Measurements from ENCODE around the gene PHF21A. TPM values are rescaled to one million over a fixed set of nuclear protein-coding genes. Genes with fewer than 3 reads are reported as not detected.
A peak's percentile ranks its signal among the peaks of the same experiment; 100 is the strongest.

The PHF21A gene
- total and polyA plus RNA-seq, 2 donors (not counting 3 experiments of a cell fraction or from before 2014, with no cell fraction given) = 14.1 to 30.5 TPM

DNA sequence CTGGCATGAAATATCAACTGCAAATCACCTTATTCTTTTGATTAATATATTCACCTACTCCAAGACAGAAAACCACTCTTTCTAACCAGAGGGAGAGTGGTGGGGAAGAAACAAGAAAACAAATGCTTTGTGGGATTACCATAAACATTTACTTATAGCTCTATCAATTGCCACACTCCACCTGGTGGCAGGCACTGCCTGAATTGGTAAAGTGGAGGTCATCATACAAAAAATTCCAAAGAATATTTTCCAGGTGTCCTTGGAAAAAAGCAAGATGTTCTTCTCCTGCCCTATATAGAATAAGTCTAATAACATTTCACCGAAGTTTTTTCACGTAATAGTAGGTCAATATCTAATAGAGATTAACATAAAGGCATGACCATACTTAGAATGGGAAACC is 45.3 kb downstream of the PHF21A start:
- no peaks in the 10 kb centered on the region for H3K4me1 ChIP-seq (ENCODE audit: control insufficient read depth, extremely low read depth, insufficient read depth, low read length)
- H2AFZ ChIP-seq (ENCODE audit: low read depth, low read length) = no peak overlapping the region
- H4K20me1 ChIP-seq (replicated peaks; ENCODE audit: control insufficient read depth, extremely low read depth, insufficient read depth, low read length) = no peaks in the 10 kb centered on the region
- intact Hi-C loops (cut with micrococcal nuclease) (loop anchor here (10.0 kb wide), 1 partner anchor 119 kb away; no protein-coding TSS in a partner anchor), dilution Hi-C loops (cut with MboI; ENCODE audit: extremely low pct_ligation_motif_present, low sequenced_read_pairs) (no loop called here)
- no peak overlapping the region for H3K4me2 ChIP-seq (ENCODE audit: insufficient read depth, low read length)
- no peak overlapping the region for H3K9ac ChIP-seq (replicated peaks; ENCODE audit: extremely low read depth, insufficient read depth, low read length)
- H3K27ac ChIP-seq (ENCODE audit: insufficient read depth, low read depth, low read length) = no peak overlapping the region
- CTCF ChIA-PET = interaction anchor here (1.0 to 1.9 kb wide), 5 partner anchors 15 to 111 kb away, joined by 3 to 5 read pairs (median 4); no protein-coding TSS in a partner anchor
- FAIRE-seq = no peak
- POLR2A ChIA-PET = no interaction called here
- BruUV-seq (replicated peaks) = no TSS peak
- TF ChIP-seq, protein P1, sequence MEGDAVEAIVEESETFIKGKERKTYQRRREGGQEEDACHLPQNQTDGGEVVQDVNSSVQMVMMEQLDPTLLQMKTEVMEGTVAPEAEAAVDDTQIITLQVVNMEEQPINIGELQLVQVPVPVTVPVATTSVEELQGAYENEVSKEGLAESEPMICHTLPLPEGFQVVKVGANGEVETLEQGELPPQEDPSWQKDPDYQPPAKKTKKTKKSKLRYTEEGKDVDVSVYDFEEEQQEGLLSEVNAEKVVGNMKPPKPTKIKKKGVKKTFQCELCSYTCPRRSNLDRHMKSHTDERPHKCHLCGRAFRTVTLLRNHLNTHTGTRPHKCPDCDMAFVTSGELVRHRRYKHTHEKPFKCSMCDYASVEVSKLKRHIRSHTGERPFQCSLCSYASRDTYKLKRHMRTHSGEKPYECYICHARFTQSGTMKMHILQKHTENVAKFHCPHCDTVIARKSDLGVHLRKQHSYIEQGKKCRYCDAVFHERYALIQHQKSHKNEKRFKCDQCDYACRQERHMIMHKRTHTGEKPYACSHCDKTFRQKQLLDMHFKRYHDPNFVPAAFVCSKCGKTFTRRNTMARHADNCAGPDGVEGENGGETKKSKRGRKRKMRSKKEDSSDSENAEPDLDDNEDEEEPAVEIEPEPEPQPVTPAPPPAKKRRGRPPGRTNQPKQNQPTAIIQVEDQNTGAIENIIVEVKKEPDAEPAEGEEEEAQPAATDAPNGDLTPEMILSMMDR (IDR thresholded peaks at IDR 0.05; ENCODE audit: extremely low read depth in 1 of 2, insufficient read depth in 1 of 2, low read depth in 1 of 2, low read length in 2 of 2) = peak in 1 of 2 donors; percentile 3
- TF ChIP-seq MAX (IDR thresholded peaks at IDR 0.05; ENCODE audit: insufficient read depth, insufficient read length) = no peak
- no peaks in the 10 kb centered on the region for H3K79me2 ChIP-seq (ENCODE audit: control insufficient read depth, insufficient read depth, low read length)
- H3K9me1 ChIP-seq (replicated peaks; ENCODE audit: control insufficient read depth, extremely low read depth, insufficient read depth, low read length) = no peaks in the 10 kb centered on the region
- DNase-seq (ENCODE audit: low read depth, low spot score) = no peak
- H3K36me3 ChIP-seq (ENCODE audit: control insufficient read depth in 2 of 2, extremely low read depth in 1 of 2, insufficient read depth in 2 of 2, low read length in 2 of 2) = peaks cover 0 to 2% of the 10 kb centered on the region in 2 experiments
- no peaks in the 10 kb centered on the region for H3K9me3 ChIP-seq (replicated peaks; ENCODE audit: control insufficient read depth, insufficient read depth, low read length)
- no peak overlapping the region for H3K4me3 ChIP-seq (replicated peaks in 1 of 3; ENCODE audit: insufficient read depth in 1 of 3, low read depth in 1 of 3, low read length in 3 of 3)
- H3K27me3 ChIP-seq (ENCODE audit: control insufficient read depth in 2 of 2, insufficient read depth in 2 of 2, low read length in 2 of 2) = no peaks in the 10 kb centered on the region

DNA sequence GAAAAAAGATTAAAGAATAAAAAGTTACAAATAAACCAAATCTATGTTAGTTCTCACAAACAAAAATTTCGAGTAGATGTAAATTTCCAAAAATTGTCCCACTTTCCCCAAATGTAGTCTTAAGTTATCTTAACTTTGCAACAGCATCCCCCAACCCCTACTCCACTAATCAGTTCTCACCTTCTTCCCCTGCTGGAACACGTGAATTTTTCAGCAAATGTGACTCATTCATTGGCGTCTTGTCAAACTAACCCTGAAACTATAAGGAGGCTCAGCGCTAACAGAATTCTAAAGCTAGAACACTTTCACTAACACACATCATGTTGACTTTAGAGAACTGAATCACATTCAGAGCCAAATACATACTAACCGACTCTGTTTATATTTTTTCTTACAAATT is 46.1 kb downstream of the PHF21A start:
- POLR2A ChIA-PET = no interaction called here
- H3K4me3 ChIP-seq (replicated peaks in 1 of 3; ENCODE audit: insufficient read depth in 1 of 3, low read depth in 1 of 3, low read length in 3 of 3) = no peak overlapping the region
- peak; percentile 44 for FAIRE-seq

More for the DNA sequence above, 46.1 kb downstream of the PHF21A start:
- TF ChIP-seq MYC (IDR thresholded peaks at IDR 0.05; ENCODE audit: low read depth, low read length) = no peak
- TF ChIP-seq POLR2A (IDR thresholded peaks at IDR 0.05; ENCODE audit: low read depth, low read length) = no peak
- TF ChIP-seq POLR2AphosphoS5 (IDR thresholded peaks at IDR 0.05; ENCODE audit: insufficient read depth, low read depth, low read length) = no peak
- no peak for TF ChIP-seq EZH2 (IDR thresholded peaks at IDR 0.05; ENCODE audit: borderline replicate concordance, low read depth, low read length, severe bottlenecking)
- TF ChIP-seq FOS (IDR thresholded peaks at IDR 0.05; ENCODE audit: borderline replicate concordance, insufficient read depth, low read length) = peak; percentile 50
- no peak for TF ChIP-seq GATA2 (IDR thresholded peaks at IDR 0.05; ENCODE audit: insufficient read depth, insufficient read length, low read depth, low read length)
- TF ChIP-seq, protein P1 (IDR thresholded peaks at IDR 0.05; ENCODE audit: extremely low read depth in 1 of 2, insufficient read depth in 1 of 2, low read depth in 1 of 2, low read length in 2 of 2) = no peak
- no peak for TF ChIP-seq MAX (IDR thresholded peaks at IDR 0.05; ENCODE audit: insufficient read depth, insufficient read length)
- peak; percentile 19 for TF ChIP-seq JUN (IDR thresholded peaks at IDR 0.05; ENCODE audit: borderline replicate concordance, insufficient read depth, insufficient read length, low read depth)
- CTCF ChIA-PET = interaction anchor here (1.1 to 1.9 kb wide), 2 partner anchors 46 to 110 kb away, joined by 4 read pairs; no protein-coding TSS in a partner anchor
- dilution Hi-C loops (cut with MboI; ENCODE audit: extremely low pct_ligation_motif_present, low sequenced_read_pairs) (no loop called here), intact Hi-C loops (cut with micrococcal nuclease) (loop anchor here (10.0 kb wide), 1 partner anchor 120 kb away; no protein-coding TSS in a partner anchor)
- H4K20me1 ChIP-seq (replicated peaks; ENCODE audit: control insufficient read depth, extremely low read depth, insufficient read depth, low read length) = no peaks in the 10 kb centered on the region
- H3K79me2 ChIP-seq (ENCODE audit: control insufficient read depth, insufficient read depth, low read length) = no peaks in the 10 kb centered on the region
- no peaks in the 10 kb centered on the region for H3K9me3 ChIP-seq (replicated peaks; ENCODE audit: control insufficient read depth, insufficient read depth, low read length)
- no peak overlapping the region for H3K27ac ChIP-seq (ENCODE audit: insufficient read depth, low read depth, low read length)
- no peaks in the 10 kb centered on the region for H3K9me1 ChIP-seq (replicated peaks; ENCODE audit: control insufficient read depth, extremely low read depth, insufficient read depth, low read length)
- DNase-seq (ENCODE audit: low read depth, low spot score) = peak; percentile 82
- H3K9ac ChIP-seq (replicated peaks; ENCODE audit: extremely low read depth, insufficient read depth, low read length) = no peak overlapping the region
- no peak overlapping the region for H2AFZ ChIP-seq (ENCODE audit: low read depth, low read length)
- no TSS peak for BruUV-seq (replicated peaks)
- peaks cover 0 to 2% of the 10 kb centered on the region in 2 experiments for H3K36me3 ChIP-seq (ENCODE audit: control insufficient read depth in 2 of 2, extremely low read depth in 1 of 2, insufficient read depth in 2 of 2, low read length in 2 of 2)
- H3K4me1 ChIP-seq (ENCODE audit: control insufficient read depth, extremely low read depth, insufficient read depth, low read length) = no peaks in the 10 kb centered on the region
- H3K27me3 ChIP-seq (ENCODE audit: control insufficient read depth in 2 of 2, insufficient read depth in 2 of 2, low read length in 2 of 2) = no peaks in the 10 kb centered on the region
- no peak overlapping the region for H3K4me2 ChIP-seq (ENCODE audit: insufficient read depth, low read length)

Data from endothelial cell of umbilical vein (primary cell).